Prostate gland (tissue), 2 donors: ENCODE data around the gene S100Z.

Source experiments
- CTCF ChIP-seq, 4 experiments: fragments of 200-600 bp in 2 of 4; fragments of 450-650 bp in 2 of 4; sonication (generic) in 2 of 4; IDR thresholded peaks; 1 replicate in 3 of 4; 2 replicates in 1 of 4; pipeline ENCODE4 v1.5.1; 2016 to 2019; ENCODE audit warnings: antibody characterized with exemption in 4 of 4, mild to moderate bottlenecking in 2 of 4, moderate library complexity in 2 of 4
- POLR2A ChIP-seq: fragments of 450-650 bp; IDR thresholded peaks from one replicate; pipeline ENCODE4 v1.6.1; 2016; ENCODE audit warnings: antibody characterized with exemption, mild to moderate bottlenecking
- POLR2AphosphoS5 ChIP-seq: sonication (generic); formaldehyde crosslinking; IDR thresholded peaks from one replicate; pipeline ENCODE4 v1.6.1; 2017; ENCODE audit warnings: antibody characterized with exemption

GRCh38 chr5:76870046-76870445, 20.2 kb downstream of the S100Z start:
- TF ChIP-seq POLR2AphosphoS5: no peak
- TF ChIP-seq CTCF (IDR thresholded peaks at IDR 0.05): no peak
- TF ChIP-seq POLR2A: no peak
